ENCODE data around the gene FBLN2. TPM values are rescaled to one million over a fixed set of nuclear protein-coding genes. Genes with fewer than 3 reads are reported as not detected.

FBLN2 gene
- polyA plus RNA-seq, 1 of the 3 experiments (the other 2 are of a cell fraction): 5.2 TPM

GRCh38 chr3:13537244-13537908, 11.5 kb upstream of the FBLN2 start:
- Histone ChIP-seq H3K27me3 (ENCODE audit: insufficient read depth) (no peaks in the 10 kb centered on the region), H3K9me2 (no peaks in the 10 kb centered on the region), H3K4me2 (no peak overlapping the region), H2AFZ (ENCODE audit: low read depth) (no peak overlapping the region), H3K9me3 (no peaks in the 10 kb centered on the region), H3K4me3 (ENCODE audit: low read depth in 2 of 2, low read length in 1 of 2) (no peak overlapping the region), H3F3A (replicated peaks; ENCODE audit: insufficient read depth) (peaks cover 3% of the 10 kb centered on the region), H4K20me1 (ENCODE audit: insufficient read depth) (no peaks in the 10 kb centered on the region), H3K27ac (ENCODE audit: low read depth in 2 of 2, low read length in 1 of 2) (peak overlapping the region in 1 of 2 experiments; percentile 78; a peak in 2 of 4 replicates), H3K79me2 (ENCODE audit: insufficient read depth) (no peaks in the 10 kb centered on the region), H3K9ac (no peak overlapping the region), H3K4me1 (ENCODE audit: control insufficient read depth in 1 of 2, insufficient read depth in 2 of 2, low read depth in 1 of 2, low read length in 1 of 2) (peaks cover 0 to 13% of the 10 kb centered on the region in 2 experiments; a peak in 1 of 4 replicates), H3K36me3 (replicated peaks in 1 of 2; ENCODE audit: control insufficient read depth in 1 of 2, insufficient read depth in 2 of 2, low read length in 1 of 2) (no peaks in the 10 kb centered on the region)
- 84% methylated on average over 6 of the region's 6 CpGs for WGBS (ENCODE audit: low lambda C conversion rate)
- ChIA-PET CTCF (interaction anchor here (1.9 kb wide), 2 partner anchors 110 to 112 kb away, joined by 6 to 12 read pairs; no protein-coding TSS in a partner anchor), POLR2A (no interaction called here)
- TF ChIP-seq USF2 (IDR thresholded peaks at IDR 0.05; ENCODE audit: borderline replicate concordance, low read depth, low read length) (no peak), RCOR1 (IDR thresholded peaks at IDR 0.05; ENCODE audit: low read length) (no peak), PBX3 (IDR thresholded peaks at IDR 0.05) (no peak), RFX5 (IDR thresholded peaks at IDR 0.05; ENCODE audit: low read length) (no peak), EZH2phosphoT487 (IDR thresholded peaks at IDR 0.05; ENCODE audit: borderline replicate concordance, low read depth) (no peak), SMC3 (IDR thresholded peaks at IDR 0.05; ENCODE audit: low read depth, low read length) (no peak), JUND (IDR thresholded peaks at IDR 0.05) (no peak)
- no peak for DNase-seq

DNA sequence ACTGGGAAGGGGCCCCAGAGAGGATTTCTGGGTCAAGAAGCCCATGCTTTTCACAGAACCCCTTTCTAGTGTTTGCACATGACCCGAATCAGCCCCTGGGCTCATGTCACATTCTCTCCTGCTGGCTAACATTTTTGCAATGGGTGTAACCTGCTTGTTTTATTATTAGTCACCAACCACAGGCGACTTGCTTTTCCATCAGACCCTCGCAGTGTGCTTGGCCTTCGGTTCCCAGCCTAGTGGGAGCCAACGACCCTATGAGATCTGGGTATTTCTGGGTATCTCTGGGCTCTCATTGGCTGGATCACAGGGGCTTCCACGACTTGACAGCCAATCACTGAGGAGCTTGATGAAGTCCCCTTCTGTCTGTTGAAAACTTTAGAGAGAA, 11.0 kb upstream of the FBLN2 start:
- DNase-seq: no peak
- Histone ChIP-seq H2AFZ (ENCODE audit: low read depth) (no peak overlapping the region), H3K4me1 (ENCODE audit: control insufficient read depth in 1 of 2, insufficient read depth in 2 of 2, low read depth in 1 of 2, low read length in 1 of 2) (peaks cover 0 to 13% of the 10 kb centered on the region in 2 experiments; a peak in 1 of 4 replicates), H3K9me3 (no peaks in the 10 kb centered on the region), H4K20me1 (ENCODE audit: insufficient read depth) (no peaks in the 10 kb centered on the region), H3K27me3 (ENCODE audit: insufficient read depth) (no peaks in the 10 kb centered on the region), H3F3A (replicated peaks; ENCODE audit: insufficient read depth) (peaks cover 3% of the 10 kb centered on the region), H3K9ac (no peak overlapping the region), H3K79me2 (ENCODE audit: insufficient read depth) (no peaks in the 10 kb centered on the region), H3K9me2 (no peaks in the 10 kb centered on the region), H3K36me3 (replicated peaks in 1 of 2; ENCODE audit: control insufficient read depth in 1 of 2, insufficient read depth in 2 of 2, low read length in 1 of 2) (no peaks in the 10 kb centered on the region), H3K4me2 (no peak overlapping the region), H3K27ac (ENCODE audit: low read depth in 2 of 2, low read length in 1 of 2) (peak overlapping the region in 1 of 2 experiments; percentile 78; a peak in 2 of 4 replicates), H3K4me3 (ENCODE audit: low read depth in 2 of 2, low read length in 1 of 2) (no peak overlapping the region)
- ChIA-PET POLR2A (no interaction called here), CTCF (no interaction called here)
- TF ChIP-seq MAX (IDR thresholded peaks at IDR 0.05; ENCODE audit: low read depth): no peak
- peak in 1 of 2 experiments; percentile 11; a peak in 1 of 4 replicates for TF ChIP-seq EP300 (IDR thresholded peaks at IDR 0.05; ENCODE audit: borderline replicate concordance in 1 of 2, low read depth in 1 of 2, low read length in 1 of 2)
- WGBS (ENCODE audit: low lambda C conversion rate): 31% methylated on average over 6 of the region's 6 CpGs

Data from SK-N-SH (cell line).